ENCODE measurements around the gene CDK12. TPM values are rescaled to one million over a fixed set of nuclear protein-coding genes. Genes with fewer than 3 reads are reported as not detected.

The CDK12 gene
- total RNA-seq, 1 experiment from 2014 or later = 30.4 TPM

- no peaks in the 10 kb centered on the region for H3F3A ChIP-seq (ENCODE audit: low read length, unreplicated experiment)
- no peak overlapping the region for H3K27ac ChIP-seq (ENCODE audit: low read length)
- POLR2A ChIA-PET (ENCODE audit: unreplicated experiment) = no interaction called here
- no peak overlapping the region for H2AFZ ChIP-seq (ENCODE audit: low read length)
- CTCF ChIA-PET = no interaction called here
- no peaks in the 10 kb centered on the region for H3K36me3 ChIP-seq (ENCODE audit: low read depth, low read length)
- TF ChIP-seq EZH2 (IDR thresholded peaks at IDR 0.05; ENCODE audit: low read length, unreplicated experiment) = no peak
- TF ChIP-seq CTCF (conservative IDR thresholded peaks at IDR 0.05; ENCODE audit: low read depth, low read length) = no peak
- TF ChIP-seq EZH2phosphoT487 (IDR thresholded peaks at IDR 0.05; ENCODE audit: borderline replicate concordance, low read length) = no peak
- no peaks in the 10 kb centered on the region for H3K79me2 ChIP-seq (ENCODE audit: low read length)
- intact Hi-C loops (cut with micrococcal nuclease) = no loop called here
- no peak overlapping the region for H3K4me2 ChIP-seq (ENCODE audit: low read length)
- H3K27me3 ChIP-seq (ENCODE audit: low read length) = no peaks in the 10 kb centered on the region
- no peak overlapping the region for H3K4me3 ChIP-seq (ENCODE audit: low read length)
- H3K9me3 ChIP-seq (ENCODE audit: low read length) = no peaks in the 10 kb centered on the region
- no peak overlapping the region for H3K9ac ChIP-seq (ENCODE audit: low read length)
- BruUV-seq (replicated peaks) = no TSS peak
- H4K20me1 ChIP-seq (ENCODE audit: low read length) = no peaks in the 10 kb centered on the region
- H3K4me1 ChIP-seq (ENCODE audit: insufficient read depth, low read length) = no peaks in the 10 kb centered on the region
- no peaks in the 10 kb centered on the region for H3K9me2 ChIP-seq (replicated peaks; ENCODE audit: low read length)
- DNase-seq = no peak
- no peak for ATAC-seq
These were observed 119.9 kb downstream of the CDK12 start for GRCh38 chr17:39581071-39581758.

GRCh38 chr17:39581759-39582085 is 120.4 kb downstream of the CDK12 start:
- no peak overlapping the region for H3K9ac ChIP-seq (ENCODE audit: low read length)
- H3K9me2 ChIP-seq (replicated peaks; ENCODE audit: low read length) = no peaks in the 10 kb centered on the region
- H4K20me1 ChIP-seq (ENCODE audit: low read length) = no peaks in the 10 kb centered on the region
- H3K4me3 ChIP-seq (ENCODE audit: low read length) = no peak overlapping the region
- POLR2A ChIA-PET (ENCODE audit: unreplicated experiment) = no interaction called here
- DNase-seq (no peak), ATAC-seq (no peak)
- BruUV-seq (replicated peaks) = no TSS peak
- H3K27me3 ChIP-seq (ENCODE audit: low read length) = no peaks in the 10 kb centered on the region
- no peak for TF ChIP-seq EZH2 (IDR thresholded peaks at IDR 0.05; ENCODE audit: low read length, unreplicated experiment)
- TF ChIP-seq EZH2phosphoT487 (IDR thresholded peaks at IDR 0.05; ENCODE audit: borderline replicate concordance, low read length) = no peak
- TF ChIP-seq CTCF (conservative IDR thresholded peaks at IDR 0.05; ENCODE audit: low read depth, low read length) = no peak
- H3K36me3 ChIP-seq (ENCODE audit: low read depth, low read length) = no peaks in the 10 kb centered on the region
- H3K4me2 ChIP-seq (ENCODE audit: low read length) = no peak overlapping the region
- H3K9me3 ChIP-seq (ENCODE audit: low read length) = no peaks in the 10 kb centered on the region
- H2AFZ ChIP-seq (ENCODE audit: low read length) = no peak overlapping the region
- H3K27ac ChIP-seq (ENCODE audit: low read length) = no peak overlapping the region
- CTCF ChIA-PET = no interaction called here
- H3K4me1 ChIP-seq (ENCODE audit: insufficient read depth, low read length) = no peaks in the 10 kb centered on the region
- no peaks in the 10 kb centered on the region for H3K79me2 ChIP-seq (ENCODE audit: low read length)
- no peaks in the 10 kb centered on the region for H3F3A ChIP-seq (ENCODE audit: low read length, unreplicated experiment)
- intact Hi-C loops (cut with micrococcal nuclease) = no loop called here

GRCh38 chr17:39582658-39583057 is 121.4 kb downstream of the CDK12 start:
- intact Hi-C loops (cut with micrococcal nuclease) = no loop called here
- H3K9ac ChIP-seq (ENCODE audit: low read length) = no peak overlapping the region
- no peaks in the 10 kb centered on the region for H3K79me2 ChIP-seq (ENCODE audit: low read length)
- CTCF ChIA-PET = no interaction called here
- H4K20me1 ChIP-seq (ENCODE audit: low read length) = no peaks in the 10 kb centered on the region
- H3K4me1 ChIP-seq (ENCODE audit: insufficient read depth, low read length) = no peaks in the 10 kb centered on the region
- TF ChIP-seq CTCF (conservative IDR thresholded peaks at IDR 0.05; ENCODE audit: low read depth, low read length) (no peak), EZH2phosphoT487 (IDR thresholded peaks at IDR 0.05; ENCODE audit: borderline replicate concordance, low read length) (no peak), EZH2 (IDR thresholded peaks at IDR 0.05; ENCODE audit: low read length, unreplicated experiment) (no peak)
- H3K9me3 ChIP-seq (ENCODE audit: low read length) = no peaks in the 10 kb centered on the region
- no peaks in the 10 kb centered on the region for H3K27me3 ChIP-seq (ENCODE audit: low read length)
- no peak overlapping the region for H3K27ac ChIP-seq (ENCODE audit: low read length)
- no peak overlapping the region for H3K4me3 ChIP-seq (ENCODE audit: low read length)
- H3K9me2 ChIP-seq (replicated peaks; ENCODE audit: low read length) = no peaks in the 10 kb centered on the region
- DNase-seq (no peak), ATAC-seq (no peak)
- POLR2A ChIA-PET (ENCODE audit: unreplicated experiment) = no interaction called here
- H3F3A ChIP-seq (ENCODE audit: low read length, unreplicated experiment) = no peaks in the 10 kb centered on the region
- H3K4me2 ChIP-seq (ENCODE audit: low read length) = no peak overlapping the region
- H3K36me3 ChIP-seq (ENCODE audit: low read depth, low read length) = no peaks in the 10 kb centered on the region
- no peak overlapping the region for H2AFZ ChIP-seq (ENCODE audit: low read length)
- BruUV-seq (replicated peaks) = no TSS peak

All from PC-3 (cell line).